ENCODE measurements around the gene TNFAIP8L2.

GRCh38 chr1:151196292-151196800 lies 39.9 kb downstream of the TNFAIP8L2 start:
- peak in 10 of 11 experiments; percentile 36 to 63 (median 56) for TF ChIP-seq CTCF (IDR thresholded peaks at IDR 0.05 in 8 of 11, conservative IDR thresholded peaks at IDR 0.05 in 3 of 11)
- no peak for TF ChIP-seq POLR2A (IDR thresholded peaks at IDR 0.05)

Measured in spleen (tissue), 7 donors.